ENCODE data around the gene SENP8.
A peak's percentile ranks its signal among the peaks of the same experiment; 100 is the strongest.
"Not testable (repeated sequence)": the region's sequence is repeated elsewhere in the genome, so short reads cannot be mapped to it uniquely, and the experiment has no call there.

Gene SENP8

GRCh38 chr15:72155635-72156616, 37.7 kb downstream of the SENP8 start:
- peak; percentile 95 for DNase-seq (ENCODE audit: low spot score)

- no peak for DNase-seq (ENCODE audit: low spot score)
Observed at GRCh38 chr15:72156928-72157327, 38.7 kb downstream of the SENP8 start.

- no peak for DNase-seq (ENCODE audit: low spot score)
Observed at GRCh38 chr15:72160696-72161245, 42.6 kb downstream of the SENP8 start.

GRCh38 chr15:72161361-72162132, 43.3 kb downstream of the SENP8 start:
- no peak for DNase-seq (ENCODE audit: low spot score)

- no peak for DNase-seq (ENCODE audit: low spot score)
Observed at GRCh38 chr15:72162569-72162968, 44.4 kb downstream of the SENP8 start.

GRCh38 chr15:72163719-72164118, 45.5 kb downstream of the SENP8 start:
- DNase-seq (ENCODE audit: low spot score) = peak; percentile 71

- DNase-seq (ENCODE audit: low spot score) = no peak
Observed at GRCh38 chr15:72166716-72167417, 48.7 kb downstream of the SENP8 start.

GRCh38 chr15:72167445-72167844, 49.2 kb downstream of the SENP8 start:
- DNase-seq (ENCODE audit: low spot score) = no peak

GRCh38 chr15:72168131-72168807, 50.1 kb downstream of the SENP8 start:
- DNase-seq (ENCODE audit: low spot score) = peak; percentile 53

- no peak for DNase-seq (ENCODE audit: low spot score)
Observed at GRCh38 chr15:72168808-72169190, 50.6 kb downstream of the SENP8 start.

- no peak for DNase-seq (ENCODE audit: low spot score)
Observed at GRCh38 chr15:72169236-72169920, 51.2 kb downstream of the SENP8 start.

- DNase-seq (ENCODE audit: low spot score) = no peak
Observed at GRCh38 chr15:72169921-72170611, 51.9 kb downstream of the SENP8 start.

- DNase-seq (ENCODE audit: low spot score) = no peak
Observed at GRCh38 chr15:72170691-72171090, 52.5 kb downstream of the SENP8 start.

GRCh38 chr15:72171978-72172377, 53.8 kb downstream of the SENP8 start:
- DNase-seq (ENCODE audit: low spot score) = not testable (repeated sequence)

GRCh38 chr15:72172796-72173195, 54.6 kb downstream of the SENP8 start:
- DNase-seq (ENCODE audit: low spot score) = no peak

- no peak for DNase-seq (ENCODE audit: low spot score)
Observed at GRCh38 chr15:72173401-72173800, 55.2 kb downstream of the SENP8 start.

- DNase-seq (ENCODE audit: low spot score) = no peak
Observed at GRCh38 chr15:72173864-72174550, 55.8 kb downstream of the SENP8 start.

GRCh38 chr15:72174551-72175165, 56.5 kb downstream of the SENP8 start:
- no peak for DNase-seq (ENCODE audit: low spot score)

All from cerebellar cortex (tissue), 1 donor.